T-helper 1 cell treated with Interleukin-12 subunit alpha and Interleukin-12 subunit beta and Interleukin-4 antibody, amounts not matched to agents 30 μg/mL and 1 μg/mL, for 36 hours (primary cell): Measurements from ENCODE around the gene MEAF6.
A peak's percentile ranks its signal among the peaks of the same experiment; 100 is the strongest.

Experiments used
- H3K27ac Mint-ChIP-seq: one replicate; pipeline ENCODE4 v1.8.0; 2021; ENCODE audit warnings: mild to moderate bottlenecking, mixed read lengths
- H3K27me3 Mint-ChIP-seq: one replicate; pipeline ENCODE4 v1.8.0; 2021; ENCODE audit warnings: low read depth, mixed read lengths
- H3K36me3 Mint-ChIP-seq: one replicate; pipeline ENCODE4 v1.8.0; 2021; ENCODE audit warnings: low read depth, mixed read lengths
- H3K4me1 Mint-ChIP-seq: one replicate; pipeline ENCODE4 v1.8.0; 2021; ENCODE audit warnings: low read depth, mixed read lengths
- H3K4me3 Mint-ChIP-seq: one replicate; pipeline ENCODE4 v1.8.0; 2021; ENCODE audit warnings: mild to moderate bottlenecking, moderate library complexity, mixed read lengths
- H3K9me3 Mint-ChIP-seq: one replicate; pipeline ENCODE4 v1.8.0; 2021; ENCODE audit warnings: mixed read lengths

Gene MEAF6

GRCh38 chr1:37482796-37483744, 31.5 kb downstream of the MEAF6 start:
- H3K4me1 Mint-ChIP-seq: peaks cover 34% of the 10 kb centered on the region
- peak overlapping the region; percentile 71 for H3K27ac Mint-ChIP-seq
- H3K27me3 Mint-ChIP-seq: no peaks in the 10 kb centered on the region
- H3K9me3 Mint-ChIP-seq: no peaks in the 10 kb centered on the region
- no peak overlapping the region for H3K4me3 Mint-ChIP-seq
- peaks cover 50% of the 10 kb centered on the region for H3K36me3 Mint-ChIP-seq

GRCh38 chr1:37482004-37482785, 32.4 kb downstream of the MEAF6 start:
- Mint-ChIP-seq H3K4me3 (no peak overlapping the region), H3K36me3 (peaks cover 59% of the 10 kb centered on the region), H3K4me1 (peaks cover 37% of the 10 kb centered on the region), H3K9me3 (no peaks in the 10 kb centered on the region), H3K27ac (peak overlapping the region; percentile 71), H3K27me3 (no peaks in the 10 kb centered on the region)

GRCh38 chr1:37481289-37482003, 33.1 kb downstream of the MEAF6 start:
- H3K36me3 Mint-ChIP-seq: peaks cover 66% of the 10 kb centered on the region

GRCh38 chr1:37480581-37481288, 33.8 kb downstream of the MEAF6 start:
- Mint-ChIP-seq H3K9me3 (no peaks in the 10 kb centered on the region), H3K4me1 (peaks cover 33% of the 10 kb centered on the region), H3K36me3 (peaks cover 73% of the 10 kb centered on the region), H3K27me3 (no peaks in the 10 kb centered on the region), H3K27ac (peak overlapping the region; percentile 69), H3K4me3 (peak overlapping the region; percentile 51)

More at GRCh38 chr1:37481289-37482003, 33.1 kb downstream of the MEAF6 start:
- Mint-ChIP-seq H3K4me1 (peaks cover 33% of the 10 kb centered on the region), H3K4me3 (no peak overlapping the region), H3K27me3 (no peaks in the 10 kb centered on the region), H3K27ac (peak overlapping the region; percentile 59), H3K9me3 (no peaks in the 10 kb centered on the region)

GRCh38 chr1:37480125-37480466, 34.5 kb downstream of the MEAF6 start:
- Mint-ChIP-seq H3K27ac (peak overlapping the region; percentile 97), H3K36me3 (peaks cover 80% of the 10 kb centered on the region), H3K4me1 (peaks cover 33% of the 10 kb centered on the region)

GRCh38 chr1:37479255-37480124, 35.1 kb downstream of the MEAF6 start:
- H3K9me3 Mint-ChIP-seq: no peaks in the 10 kb centered on the region
- peak overlapping the region; percentile 97 for H3K27ac Mint-ChIP-seq
- peak overlapping the region; percentile 99 for H3K4me3 Mint-ChIP-seq
- H3K36me3 Mint-ChIP-seq: peaks cover 81% of the 10 kb centered on the region
- no peaks in the 10 kb centered on the region for H3K27me3 Mint-ChIP-seq
- peaks cover 33% of the 10 kb centered on the region for H3K4me1 Mint-ChIP-seq

More at GRCh38 chr1:37480125-37480466, 34.5 kb downstream of the MEAF6 start:
- no peaks in the 10 kb centered on the region for H3K9me3 Mint-ChIP-seq
- no peaks in the 10 kb centered on the region for H3K27me3 Mint-ChIP-seq
- H3K4me3 Mint-ChIP-seq: peak overlapping the region; percentile 99

- H3K9me3 Mint-ChIP-seq: no peaks in the 10 kb centered on the region
- H3K4me1 Mint-ChIP-seq: peaks cover 28% of the 10 kb centered on the region
- H3K27me3 Mint-ChIP-seq: no peaks in the 10 kb centered on the region
- H3K4me3 Mint-ChIP-seq: peak overlapping the region; percentile 99
- peaks cover 75% of the 10 kb centered on the region for H3K36me3 Mint-ChIP-seq
- H3K27ac Mint-ChIP-seq: peak overlapping the region; percentile 97
Observed at GRCh38 chr1:37478890-37479254, 35.7 kb downstream of the MEAF6 start.

GRCh38 chr1:37478451-37478881, 36.1 kb downstream of the MEAF6 start:
- H3K4me3 Mint-ChIP-seq: peak overlapping the region; percentile 99

GRCh38 chr1:37477946-37478345, 36.6 kb downstream of the MEAF6 start:
- peak overlapping the region; percentile 97 for H3K27ac Mint-ChIP-seq
- peak overlapping the region; percentile 99 for H3K4me3 Mint-ChIP-seq
- H3K27me3 Mint-ChIP-seq: no peaks in the 10 kb centered on the region
- H3K9me3 Mint-ChIP-seq: no peaks in the 10 kb centered on the region
- H3K4me1 Mint-ChIP-seq: peaks cover 34% of the 10 kb centered on the region
- peaks cover 75% of the 10 kb centered on the region for H3K36me3 Mint-ChIP-seq

More at GRCh38 chr1:37478451-37478881, 36.1 kb downstream of the MEAF6 start:
- Mint-ChIP-seq H3K27me3 (no peaks in the 10 kb centered on the region), H3K36me3 (peaks cover 75% of the 10 kb centered on the region), H3K4me1 (peaks cover 30% of the 10 kb centered on the region), H3K9me3 (no peaks in the 10 kb centered on the region), H3K27ac (peak overlapping the region; percentile 97)

GRCh38 chr1:37477198-37477931, 37.2 kb downstream of the MEAF6 start:
- Mint-ChIP-seq H3K4me3 (peak overlapping the region; percentile 99), H3K36me3 (peaks cover 71% of the 10 kb centered on the region), H3K4me1 (peaks cover 37% of the 10 kb centered on the region), H3K27me3 (no peaks in the 10 kb centered on the region), H3K9me3 (no peaks in the 10 kb centered on the region), H3K27ac (peak overlapping the region; percentile 97)

- peak overlapping the region; percentile 97 for H3K27ac Mint-ChIP-seq
- H3K36me3 Mint-ChIP-seq: peaks cover 64% of the 10 kb centered on the region
- peak overlapping the region; percentile 99 for H3K4me3 Mint-ChIP-seq
- H3K9me3 Mint-ChIP-seq: no peaks in the 10 kb centered on the region
- H3K27me3 Mint-ChIP-seq: no peaks in the 10 kb centered on the region
- peaks cover 39% of the 10 kb centered on the region for H3K4me1 Mint-ChIP-seq
Observed at GRCh38 chr1:37476460-37477197, 37.9 kb downstream of the MEAF6 start.

- peak overlapping the region; percentile 99 for H3K4me3 Mint-ChIP-seq
- H3K36me3 Mint-ChIP-seq: peaks cover 58% of the 10 kb centered on the region
- H3K27ac Mint-ChIP-seq: peak overlapping the region; percentile 97
- H3K9me3 Mint-ChIP-seq: no peaks in the 10 kb centered on the region
- H3K27me3 Mint-ChIP-seq: no peaks in the 10 kb centered on the region
- H3K4me1 Mint-ChIP-seq: peaks cover 37% of the 10 kb centered on the region
Observed at GRCh38 chr1:37476087-37476452, 38.5 kb downstream of the MEAF6 start.
